NCI-H1436 treated with DMSO at 0.1 percent for 48 hours (cell line): ENCODE data around the gene TEX52.

ENCODE experiments used
- DNase-seq: peaks from one replicate; lab custom pipeline; 2025; lab: John Stamatoyannopoulos, UW

The TEX52 gene

GRCh38 chr12:2829275-2829674, 27.6 kb downstream of the TEX52 start:
- no peak for DNase-seq

DNA sequence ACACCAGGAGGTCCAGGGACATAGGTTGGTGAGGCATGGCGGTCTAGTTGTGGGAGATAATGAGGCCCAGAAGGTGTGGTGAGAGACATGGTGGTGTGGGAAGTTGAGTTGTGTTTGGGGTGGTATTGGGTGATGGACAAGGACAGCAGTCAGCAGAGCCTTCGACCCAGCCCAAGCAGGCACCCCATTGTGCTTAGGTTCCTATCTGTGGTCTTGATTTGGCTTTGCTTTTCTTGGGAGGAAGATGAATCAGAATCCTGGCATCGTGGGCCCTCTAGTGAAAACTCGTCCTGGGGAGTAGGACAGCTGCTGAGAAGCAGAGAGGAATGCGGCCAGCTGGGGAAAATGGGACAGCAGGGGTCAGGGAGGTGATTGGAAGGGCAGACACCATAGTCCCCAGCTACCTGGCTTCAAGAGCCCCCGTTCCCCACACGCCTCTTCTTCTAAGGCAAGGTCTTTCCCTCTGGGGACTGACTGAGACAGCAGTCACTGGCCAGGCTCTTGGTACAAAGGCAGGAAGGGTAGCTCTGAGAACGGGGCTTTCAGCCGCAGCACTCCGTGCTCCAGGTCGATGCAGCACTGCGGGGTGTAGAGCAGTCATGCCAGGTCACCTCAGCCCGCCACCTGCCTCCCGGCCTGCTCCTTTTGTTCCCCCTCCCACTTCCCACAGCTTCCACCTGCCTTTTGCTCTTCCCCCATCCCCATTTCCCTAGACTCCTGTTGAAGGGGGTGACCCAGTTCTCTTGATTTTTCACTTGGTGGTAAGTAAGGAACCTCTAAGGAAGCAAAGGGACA, 29.9 kb downstream of the TEX52 start:
- no peak for DNase-seq

DNA sequence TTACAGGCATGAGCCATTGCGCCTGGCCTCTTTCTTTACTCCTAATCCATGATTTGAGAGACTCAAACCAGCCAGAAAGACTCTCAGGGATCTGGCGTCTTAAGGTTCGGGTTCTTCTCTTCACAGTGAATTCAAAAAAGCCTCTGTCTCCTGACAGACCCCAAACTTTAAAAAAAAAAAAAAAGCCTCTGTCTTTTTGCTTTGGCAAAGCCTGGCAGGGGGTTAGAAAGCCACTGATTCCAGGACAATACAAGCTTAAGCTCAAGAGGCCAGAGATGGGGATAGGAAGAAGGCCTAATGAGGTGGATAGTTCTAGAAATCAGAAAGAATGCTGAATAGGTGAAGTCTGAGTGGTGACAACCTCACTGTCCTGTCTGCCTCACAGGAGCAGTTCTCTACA, 30.8 kb downstream of the TEX52 start:
- DNase-seq: no peak

DNA sequence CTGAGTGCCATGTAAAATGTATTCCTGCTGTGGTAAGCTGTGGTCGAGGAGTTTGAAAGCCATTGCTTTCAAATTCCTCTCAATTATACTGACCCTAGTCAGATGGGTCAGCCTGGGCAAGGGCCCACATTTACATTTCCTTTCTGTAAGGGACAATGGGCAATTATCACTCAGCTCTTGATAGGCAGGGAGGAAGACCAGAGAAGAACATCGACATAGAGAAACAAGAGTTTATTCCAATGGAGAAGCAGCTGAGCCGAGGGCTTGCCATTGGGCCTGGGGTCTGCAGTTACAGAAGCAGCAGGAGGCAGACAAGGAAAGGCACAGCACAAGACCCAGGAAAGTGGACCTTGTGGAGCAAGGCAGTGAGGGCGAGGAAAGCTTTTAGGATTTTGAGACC, 31.7 kb downstream of the TEX52 start:
- DNase-seq: no peak

GRCh38 chr12:2824541-2824940, 32.3 kb downstream of the TEX52 start:
- DNase-seq: no peak

- DNase-seq: no peak
These were observed 33.4 kb downstream of the TEX52 start for GRCh38 chr12:2823483-2823882.

DNA sequence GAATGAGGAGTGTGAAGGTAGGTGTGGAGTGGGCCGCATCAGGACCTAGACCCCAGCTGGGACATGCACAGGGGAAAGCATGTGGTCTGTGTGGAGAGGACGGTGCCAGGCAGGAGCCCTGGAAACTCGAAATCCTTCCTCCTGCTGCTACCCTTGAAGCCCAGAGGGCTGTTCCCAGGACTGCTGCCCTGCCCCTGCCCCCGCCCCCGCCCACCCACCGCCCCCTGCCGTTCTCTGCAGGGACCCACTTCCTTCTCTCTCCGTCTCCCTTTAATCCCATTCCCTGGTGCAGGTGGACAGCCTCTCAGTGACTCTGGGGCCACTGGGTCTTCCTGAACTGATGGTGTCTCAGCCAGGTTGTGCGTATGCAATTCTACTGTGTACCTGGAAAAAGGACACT, 36.4 kb downstream of the TEX52 start:
- DNase-seq: no peak

DNA sequence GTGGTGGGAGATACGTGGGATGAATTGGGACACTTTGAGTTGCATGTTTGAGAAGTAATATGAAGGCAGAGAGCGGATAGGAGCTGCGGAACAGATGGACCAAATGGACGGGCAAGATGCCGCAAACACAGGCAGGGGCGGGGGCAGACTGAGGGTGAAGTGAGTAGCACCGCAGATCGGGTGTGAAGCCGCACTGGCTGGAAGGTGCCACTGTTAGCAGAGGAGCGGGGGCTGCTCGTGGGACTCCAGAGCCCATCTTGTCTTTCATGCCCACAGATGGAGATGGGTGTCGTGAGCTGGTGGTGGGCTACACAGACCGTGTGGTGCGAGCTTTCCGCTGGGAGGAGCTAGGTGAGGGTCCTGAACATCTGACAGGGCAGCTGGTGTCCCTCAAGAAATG, 37.0 kb downstream of the TEX52 start:
- no peak for DNase-seq

DNA sequence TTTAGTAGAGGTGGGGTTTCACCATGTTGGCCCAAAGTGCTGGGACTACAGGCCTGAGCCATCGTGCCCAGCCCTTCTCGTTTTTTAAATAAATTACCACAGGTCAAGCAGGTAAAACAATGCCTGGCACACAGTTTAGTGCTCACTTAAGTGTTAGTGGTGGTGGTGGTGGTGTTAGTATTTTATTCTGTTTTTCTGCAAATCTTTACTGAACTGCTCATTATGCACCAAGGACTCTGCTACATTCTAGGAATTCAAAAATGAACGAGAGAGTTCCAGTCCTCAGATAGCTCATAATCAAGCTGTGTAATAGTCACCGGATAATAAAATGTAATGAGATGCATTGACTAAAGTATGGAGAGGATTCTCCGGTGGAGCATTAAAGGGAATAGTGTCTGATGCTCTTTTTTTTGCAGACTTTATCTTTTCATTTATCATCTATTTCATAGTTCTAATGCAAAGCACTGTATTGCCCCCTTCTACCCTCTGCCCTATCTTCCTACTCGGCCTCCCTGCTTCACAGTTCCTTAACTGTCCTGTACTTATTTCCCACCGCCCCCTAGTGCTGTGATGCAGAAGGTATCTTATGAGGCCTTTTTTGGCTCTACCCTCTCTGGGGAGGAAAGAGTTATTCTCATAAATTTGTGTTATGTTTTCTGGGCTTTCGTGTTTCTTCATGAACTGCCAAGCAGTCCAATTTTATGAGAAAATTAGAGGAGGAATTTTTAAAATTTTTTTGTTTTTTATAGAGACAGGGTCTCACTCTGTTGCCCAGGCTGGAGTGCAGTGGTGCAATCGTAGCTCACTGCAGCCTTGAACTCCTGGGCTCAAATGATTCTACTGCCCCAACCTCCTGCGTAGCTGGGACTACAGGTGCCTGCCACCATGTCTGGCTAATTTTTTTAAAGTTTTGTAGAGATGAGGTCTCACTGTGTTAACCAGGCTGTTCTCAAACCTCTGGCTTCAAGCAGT, 43.3 kb downstream of the TEX52 start:
- DNase-seq: no peak

DNA sequence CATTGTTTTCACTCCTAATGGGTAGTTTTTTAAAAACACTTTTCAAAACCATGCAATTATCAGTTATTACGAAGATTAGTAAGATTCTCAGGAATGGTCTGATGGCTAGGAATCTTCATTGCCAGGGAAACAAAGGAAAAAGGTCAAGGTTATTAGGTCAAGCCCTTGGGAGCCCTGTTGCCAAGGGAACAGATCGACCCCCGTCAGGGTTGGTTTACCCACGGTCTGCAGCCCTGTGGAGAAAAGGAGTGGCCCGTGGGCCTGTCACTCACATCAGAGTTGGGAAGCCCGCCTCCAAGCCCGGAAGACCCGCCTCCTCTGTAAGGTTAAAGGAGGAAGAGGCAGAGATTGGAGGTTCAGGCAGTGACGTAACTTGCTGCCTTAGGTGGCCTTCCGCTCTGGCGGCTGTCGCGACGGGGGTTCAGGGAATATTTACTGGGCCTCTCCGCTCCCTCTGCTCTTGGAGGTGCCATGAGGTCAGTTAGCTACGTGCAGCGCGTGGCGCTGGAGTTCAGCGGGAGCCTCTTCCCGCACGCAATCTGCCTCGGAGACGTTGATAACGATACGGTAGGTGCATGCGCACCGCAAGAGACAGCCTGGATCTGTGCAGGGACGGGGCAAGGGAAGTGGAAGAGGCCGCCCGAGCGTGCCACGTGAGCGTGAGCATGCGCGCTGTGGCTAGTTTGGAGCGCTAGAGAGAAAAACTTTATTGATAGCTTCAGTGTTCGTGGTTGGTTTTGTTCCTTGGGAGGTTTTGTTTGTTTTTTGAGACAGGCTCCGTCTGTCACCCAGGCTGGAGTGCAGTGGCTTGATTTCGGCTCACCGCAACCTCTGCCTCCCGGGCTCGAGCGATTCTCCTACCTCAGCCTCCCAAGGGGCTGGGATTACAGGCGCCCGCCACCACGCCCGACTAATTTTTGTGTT, 44.3 kb downstream of the TEX52 start, which contains the start of gene ITFG2:
Gene ITFG2 (plus strand): TSS at position 379 of the 924 bp plus-strand sequence. CDS start 93 bp downstream, at position 472.
- peak; percentile 97 for DNase-seq

- no peak for DNase-seq
These were observed 45.0 kb downstream of the TEX52 start for GRCh38 chr12:2811801-2812200.

DNA sequence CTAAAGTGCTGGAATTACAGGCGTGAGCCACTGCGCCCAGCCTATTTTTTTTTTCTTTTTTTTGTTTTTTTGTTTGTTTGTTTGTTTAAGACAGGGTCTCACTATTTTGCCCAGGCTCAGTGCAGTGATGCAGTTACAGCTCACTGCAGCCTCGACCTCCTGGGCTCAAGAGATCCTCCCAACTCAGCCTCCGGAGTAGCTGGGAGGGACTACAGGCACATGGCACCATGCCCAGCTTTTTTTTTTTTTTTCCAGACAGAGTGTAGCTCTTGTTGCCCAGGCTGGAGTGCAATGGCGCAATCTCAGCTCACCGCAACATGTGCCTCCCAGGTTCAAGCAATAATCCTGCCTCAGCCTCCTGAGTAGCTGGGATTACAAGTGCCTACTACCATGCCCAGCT, 50.1 kb downstream of the TEX52 start:
- DNase-seq: no peak

DNA sequence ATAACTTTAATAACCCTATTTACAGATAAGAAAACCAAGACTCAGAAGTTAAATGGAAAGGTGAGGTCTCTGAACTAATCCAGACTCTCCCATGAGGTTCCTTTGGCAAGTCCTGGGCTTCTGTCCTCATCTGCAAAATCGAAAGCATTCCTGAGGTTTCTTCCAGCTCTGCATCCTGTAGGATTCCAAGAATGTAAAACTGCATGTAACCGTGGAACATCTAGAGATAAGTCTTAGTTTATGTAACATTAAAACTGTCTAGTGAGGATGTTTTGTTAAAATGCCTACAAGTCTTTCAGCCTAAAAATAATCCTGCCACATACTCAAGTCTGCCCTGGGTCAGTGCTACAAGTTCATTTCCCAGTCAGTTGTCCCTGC, 51.7 kb downstream of the TEX52 start:
- no peak for DNase-seq

- no peak for DNase-seq
These were observed 52.3 kb downstream of the TEX52 start for GRCh38 chr12:2804393-2805142.

DNA sequence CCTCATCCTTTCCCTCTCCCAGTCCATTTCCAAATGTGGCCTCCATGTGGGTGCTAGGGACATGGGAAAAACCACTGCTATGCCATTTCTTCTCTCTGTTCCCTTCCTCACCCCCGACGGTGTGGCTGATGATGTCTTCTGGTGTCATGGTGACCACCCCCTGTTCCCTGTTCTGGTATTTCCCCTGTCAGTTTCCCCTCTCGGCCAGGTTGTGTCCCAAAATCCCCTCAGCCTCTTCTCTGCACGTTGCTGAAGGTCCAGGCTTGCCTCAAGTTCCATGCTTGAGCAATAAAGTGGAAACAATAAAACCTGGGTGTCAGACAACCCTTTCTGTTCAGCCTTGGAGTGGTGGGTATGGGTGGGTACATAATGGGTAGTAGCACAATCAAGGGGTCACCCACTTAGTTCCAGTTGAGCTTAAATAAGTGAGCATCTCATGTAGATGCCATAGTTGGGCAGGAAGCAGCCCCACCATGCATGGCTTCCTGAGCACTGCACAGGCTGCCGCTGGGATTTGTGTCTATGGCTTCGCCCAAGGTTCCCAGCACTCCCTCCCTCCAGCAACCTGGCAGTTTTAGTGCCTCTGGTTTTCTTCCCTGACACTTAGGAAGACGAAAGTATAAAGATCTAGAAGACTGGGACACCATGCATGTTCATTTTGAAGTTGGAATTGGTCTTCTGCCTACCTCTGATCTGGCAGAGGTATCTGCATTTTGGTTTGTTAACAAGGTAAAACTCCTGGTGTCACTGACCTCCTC, 53.0 kb downstream of the TEX52 start:
- DNase-seq: no peak

DNA sequence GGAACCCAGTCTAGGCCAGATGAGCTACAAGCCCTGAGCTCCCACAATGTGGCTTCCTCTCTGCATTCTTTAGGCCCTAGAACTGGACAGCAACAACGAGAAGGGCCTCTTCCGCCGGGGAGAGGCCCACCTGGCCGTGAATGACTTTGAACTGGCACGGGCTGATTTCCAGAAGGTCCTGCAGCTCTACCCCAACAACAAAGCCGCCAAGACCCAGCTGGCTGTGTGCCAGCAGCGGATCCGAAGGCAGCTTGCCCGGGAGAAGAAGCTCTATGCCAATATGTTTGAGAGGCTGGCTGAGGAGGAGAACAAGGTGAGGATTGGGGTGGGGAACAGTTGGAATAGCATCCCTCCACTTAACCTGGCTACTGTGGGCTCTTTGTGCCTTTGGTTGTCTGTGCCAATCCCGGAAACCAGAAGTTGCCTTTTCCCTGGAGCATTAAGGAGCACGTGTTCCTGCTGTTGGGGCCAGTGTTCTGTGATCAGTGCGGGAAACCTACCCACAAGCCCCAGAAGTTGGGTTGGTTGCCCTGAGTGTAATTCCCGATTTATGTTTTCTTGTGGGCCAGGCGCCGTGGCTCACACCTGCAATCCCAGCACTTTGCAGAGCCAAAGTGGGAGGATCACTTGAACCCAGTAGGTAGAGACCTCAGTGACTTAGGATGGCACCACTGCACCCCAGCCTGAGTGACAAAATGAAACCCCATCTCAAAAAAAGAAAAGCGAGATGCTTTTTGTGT, 55.6 kb downstream of the TEX52 start:
- DNase-seq: no peak

GRCh38 chr12:2800046-2800570, 56.7 kb downstream of the TEX52 start:
- no peak for DNase-seq
